HepG2 (cell line): ENCODE results near the gene SERPINB10. TPM values are rescaled to one million over a fixed set of nuclear protein-coding genes. Genes with fewer than 3 reads are reported as not detected.

Experiments
- ATAC-seq: fragments of 200-7000 bp; cut with Tn5 transposase; 3 replicates; pipeline ENCODE4 v1.9.1; 2020; ENCODE audit warnings: mild to moderate bottlenecking, moderate library complexity
- BruUV-seq: library from RNA; stranded (reverse); fragments of 400-500 nt; replicated peaks from 2 replicates; lab custom pipeline; 2021; lab: Mats Ljungman, UMichigan
- CTCF ChIA-PET: fragments of 300-600 bp; formaldehyde crosslinking; extraction: SDS; loops from one replicate; lab custom pipeline; 2021; ENCODE audit warnings: low total read pairs, inconsistent platforms, low intra/inter-chr PET ratio; lab: Yijun Ruan, JAX
- POLR2A ChIA-PET: fragments of 350-600 bp; sonication (Branson Sonifier 250); formaldehyde crosslinking; loops from one replicate; lab custom pipeline; 2020; ENCODE audit warnings: antibody characterized with exemption, inconsistent platforms; lab: Yijun Ruan, JAX
- DNase-seq: peaks from one replicate; pipeline ENCODE4 v3.0.0-alpha.2; 2015; ENCODE audit warnings: low spot score
- FAIRE-seq: peaks from 3 replicates; lab custom pipeline; 2011; peaks lifted over from hg19 to GRCh38; lab: Jason Lieb, UNC
- H2AFZ ChIP-seq: one replicate; pipeline ENCODE4 v1.6.1; 2011; ENCODE audit warnings: low read length, inconsistent platforms
- H3K27ac ChIP-seq: fragments of 300-600 bp; 3 replicates; pipeline ENCODE4 v1.8.0; 2011; ENCODE audit warnings: mixed run types, mild to moderate bottlenecking, mixed read lengths, low read length, inconsistent platforms; ENCODE audit not compliant: insufficient read depth; ENCODE audit errors: extremely low read length
- H3K27me3 ChIP-seq, 2 experiments: fragments of 200-600 bp in 1 of 2; 2 replicates in 1 of 2; 3 replicates in 1 of 2; pipeline versions ENCODE4 v1.6.0 to v1.8.0; 2011; ENCODE audit warnings: low read length in 2 of 2, mild to moderate bottlenecking in 2 of 2, moderate library complexity in 2 of 2, inconsistent platforms in 1 of 2; ENCODE audit not compliant: insufficient read depth in 2 of 2, control insufficient read depth in 1 of 2
- H3K36me3 ChIP-seq, 2 experiments: fragments of 200-600 bp in 1 of 2; replicated peaks in 1 of 2; 2 replicates in 1 of 2; 3 replicates in 1 of 2; pipeline versions ENCODE4 v1.5.1 to v1.8.0; 2011; ENCODE audit warnings: low read length in 2 of 2, inconsistent platforms in 1 of 2; ENCODE audit not compliant: insufficient read depth in 2 of 2, control insufficient read depth in 1 of 2
- H3K4me1 ChIP-seq: 2 replicates; pipeline ENCODE4 v1.5.1; 2012; ENCODE audit warnings: low read length, inconsistent platforms; ENCODE audit not compliant: insufficient read depth
- H3K4me2 ChIP-seq: 2 replicates; pipeline ENCODE4 v1.6.0; 2011; ENCODE audit warnings: low read depth, low read length, inconsistent platforms
- H3K4me3 ChIP-seq, 3 experiments: fragments of 200-600 bp in 1 of 3; sonication (generic), shearing (Covaris generic) in 1 of 3; replicated peaks in 1 of 3; 2 replicates each; pipeline ENCODE4 v1.5.1; 2011 to 2016; ENCODE audit warnings: low read length in 3 of 3, inconsistent platforms in 2 of 3, low read depth in 2 of 3, mild to moderate bottlenecking in 2 of 3, control low read depth in 1 of 3, mixed read lengths in 1 of 3; ENCODE audit not compliant: insufficient read depth in 1 of 3
- H3K79me2 ChIP-seq: one replicate; pipeline ENCODE4 v1.6.1; 2011; ENCODE audit warnings: low read length, inconsistent platforms; ENCODE audit not compliant: insufficient read depth
- H3K9ac ChIP-seq: 2 replicates; pipeline ENCODE4 v1.6.0; 2011; ENCODE audit warnings: mild to moderate bottlenecking, low read depth, low read length, inconsistent platforms; ENCODE audit not compliant: insufficient read depth
- H3K9me3 ChIP-seq: 2 replicates; pipeline ENCODE4 v1.5.1; 2012; ENCODE audit warnings: mild to moderate bottlenecking, low read length
- H4K20me1 ChIP-seq: 2 replicates; pipeline ENCODE4 v1.6.0; 2011; ENCODE audit warnings: inconsistent platforms, mild to moderate bottlenecking, low read length, moderate library complexity; ENCODE audit not compliant: insufficient read depth
- CC2D1A ChIP-seq: sonication (generic); formaldehyde crosslinking; IDR thresholded peaks from 2 replicates; pipeline ENCODE4 v1.8.1; 2023; ENCODE audit warnings: mild to moderate bottlenecking, missing genetic modification reagents
- FOSL2 ChIP-seq: sonication (generic); formaldehyde crosslinking; IDR thresholded peaks from 2 replicates; pipeline ENCODE4 v1.4.0; 2020; ENCODE audit warnings: missing genetic modification reagents
- ZNF407 ChIP-seq: sonication (generic); formaldehyde crosslinking; IDR thresholded peaks from one replicate; pipeline ENCODE4 v1.5.1; 2020; ENCODE audit warnings: mild to moderate bottlenecking, missing genetic modification reagents; ENCODE audit errors: not compliant biosample characterization
- ZNF766 ChIP-seq: sonication (generic); formaldehyde crosslinking; IDR thresholded peaks from 2 replicates; pipeline ENCODE4 v1.5.0; 2020; ENCODE audit warnings: missing genetic modification reagents, borderline replicate concordance
- ZNF83 ChIP-seq: sonication (generic); formaldehyde crosslinking; IDR thresholded peaks from 2 replicates; pipeline ENCODE4 v1.4.0; 2020; ENCODE audit warnings: missing genetic modification reagents, mild to moderate bottlenecking, borderline replicate concordance
- WGBS: methylation state at CpG from one replicate; pipeline ENCODE4 v1.1.6; 2017; ENCODE audit warnings: low lambda C conversion rate; 5-methylcytosine and 5-hydroxymethylcytosine counted together
- in situ Hi-C: cut with HindIII; loops from 2 replicates; pipeline ENCODE4 v1.10.0; 2017; ENCODE audit warnings: low pct_unique_long_range_greater_than_20kb; ENCODE audit not compliant: extremely low pct_ligation_motif_present
- intact Hi-C: fragments of 100-400 bp; cut with micrococcal nuclease; formaldehyde crosslinking; loops from one replicate; pipeline ENCODE4 v1.10.0; 2022; ENCODE audit not compliant: unreplicated experiment
- polyA plus RNA-seq, 8 experiments: library from polyadenylated mRNA; depleted of rRNA in 3 of 8; stranded (reverse) in 7 of 8; unstranded in 1 of 8; fragments of >200 nt; fragmentation: Illumina TruSeq in 4 of 8; extraction: Trizol in 4 of 8; gene quantifications; 2 replicates each; pipeline versions ENCODE4 v1.2.1 to v1.2.3, GENCODE V29; 2011 to 2016; ENCODE audit warnings: low read depth in 4 of 8, missing spikeins in 1 of 8, mixed read lengths in 1 of 8; ENCODE audit not compliant: insufficient read depth in 1 of 8
- total RNA-seq, 5 experiments: library from RNA; depleted of rRNA; stranded (reverse); fragments of >200 nt; fragmentation: Illumina TruSeq; extraction: Trizol; gene quantifications; 2 replicates each; pipeline ENCODE4 v1.2.3, GENCODE V29; 2016; ENCODE audit warnings: low read depth in 1 of 5

The SERPINB10 gene
- total and polyA plus RNA-seq, 2 of the 13 experiments (the other 11 are each of a cell fraction or from before 2014, with no cell fraction given) = not detected

- H3K36me3 ChIP-seq = no peaks in the 10 kb centered on the region
- in situ Hi-C loops = no loop called here
These were observed 53.8 kb downstream of the SERPINB10 start for GRCh38 chr18:63961435-63961980.

GRCh38 chr18:63962137-63962536 is 54.4 kb downstream of the SERPINB10 start:
- no TSS peak for BruUV-seq
- 0% methylated on average over 1 of the region's 1 CpG for WGBS
- in situ Hi-C loops (no loop called here), intact Hi-C loops (no loop called here)
- FAIRE-seq = no peak
- ChIA-PET CTCF (no interaction called here), POLR2A (no interaction called here)
- no peak for DNase-seq
- Histone ChIP-seq H3K36me3 (no peaks in the 10 kb centered on the region), H2AFZ (no peak overlapping the region), H3K27ac (no peak overlapping the region), H3K27me3 (no peaks in the 10 kb centered on the region), H3K4me2 (no peak overlapping the region), H3K79me2 (no peaks in the 10 kb centered on the region), H3K4me3 (no peak overlapping the region), H3K4me1 (peaks cover 7% of the 10 kb centered on the region; the same call in 1 of the 2 replicates), H4K20me1 (no peaks in the 10 kb centered on the region), H3K9ac (no peak overlapping the region), H3K9me3 (no peaks in the 10 kb centered on the region)
- no peak for ATAC-seq
- no peak for TF ChIP-seq ZNF407 (CRISPR knock-in tag)
- TF ChIP-seq FOSL2 (CRISPR knock-in tag) = no peak
- TF ChIP-seq ZNF83 (CRISPR knock-in tag) = no peak

More at GRCh38 chr18:63961435-63961980, 53.8 kb downstream of the SERPINB10 start:
- H2AFZ ChIP-seq = no peak overlapping the region
- H3K9ac ChIP-seq = no peak overlapping the region
- no peak overlapping the region for H3K27ac ChIP-seq
- H3K27me3 ChIP-seq = no peaks in the 10 kb centered on the region
- H3K79me2 ChIP-seq = no peaks in the 10 kb centered on the region
- BruUV-seq = no TSS peak
- no peak for ATAC-seq
- intact Hi-C loops = no loop called here
- CTCF ChIA-PET = no interaction called here
- H3K4me3 ChIP-seq = no peak overlapping the region
- no peak for TF ChIP-seq ZNF766 (CRISPR knock-in tag)
- TF ChIP-seq CC2D1A = no peak
- TF ChIP-seq, all 625 proteins: peak for 0
- POLR2A ChIA-PET = no interaction called here
- 2% methylated on average over 5 of the region's 5 CpGs for WGBS
- DNase-seq = no peak
- peaks cover 7% of the 10 kb centered on the region; the same call in 1 of the 2 replicates for H3K4me1 ChIP-seq
- H3K9me3 ChIP-seq = no peaks in the 10 kb centered on the region
- FAIRE-seq = no peak
- no peaks in the 10 kb centered on the region for H4K20me1 ChIP-seq
- H3K4me2 ChIP-seq = no peak overlapping the region
